NCI-H774 (cell line): ENCODE results near the gene FAM217A.

Experiments
- DNase-seq: peaks from one replicate; lab custom pipeline; 2025; lab: John Stamatoyannopoulos, UW

FAM217A gene

DNA sequence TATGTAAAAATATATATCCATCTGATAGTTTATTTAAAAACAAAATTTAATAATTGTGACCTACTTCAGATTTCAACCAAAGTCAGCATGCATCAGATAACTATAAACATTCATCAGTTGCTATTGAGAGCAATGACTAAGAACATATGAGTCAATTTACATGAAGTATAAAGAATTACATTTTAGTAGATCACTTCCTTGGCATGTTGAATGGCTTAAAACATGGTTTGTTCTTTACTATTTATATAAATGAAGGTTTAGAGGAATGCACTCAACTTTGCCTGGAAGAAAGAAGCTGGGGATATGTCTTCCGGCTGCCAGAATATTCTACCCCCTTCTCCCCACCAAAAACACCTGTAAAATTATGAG is 6.4 kb upstream of the FAM217A start:
- no peak for DNase-seq

DNA sequence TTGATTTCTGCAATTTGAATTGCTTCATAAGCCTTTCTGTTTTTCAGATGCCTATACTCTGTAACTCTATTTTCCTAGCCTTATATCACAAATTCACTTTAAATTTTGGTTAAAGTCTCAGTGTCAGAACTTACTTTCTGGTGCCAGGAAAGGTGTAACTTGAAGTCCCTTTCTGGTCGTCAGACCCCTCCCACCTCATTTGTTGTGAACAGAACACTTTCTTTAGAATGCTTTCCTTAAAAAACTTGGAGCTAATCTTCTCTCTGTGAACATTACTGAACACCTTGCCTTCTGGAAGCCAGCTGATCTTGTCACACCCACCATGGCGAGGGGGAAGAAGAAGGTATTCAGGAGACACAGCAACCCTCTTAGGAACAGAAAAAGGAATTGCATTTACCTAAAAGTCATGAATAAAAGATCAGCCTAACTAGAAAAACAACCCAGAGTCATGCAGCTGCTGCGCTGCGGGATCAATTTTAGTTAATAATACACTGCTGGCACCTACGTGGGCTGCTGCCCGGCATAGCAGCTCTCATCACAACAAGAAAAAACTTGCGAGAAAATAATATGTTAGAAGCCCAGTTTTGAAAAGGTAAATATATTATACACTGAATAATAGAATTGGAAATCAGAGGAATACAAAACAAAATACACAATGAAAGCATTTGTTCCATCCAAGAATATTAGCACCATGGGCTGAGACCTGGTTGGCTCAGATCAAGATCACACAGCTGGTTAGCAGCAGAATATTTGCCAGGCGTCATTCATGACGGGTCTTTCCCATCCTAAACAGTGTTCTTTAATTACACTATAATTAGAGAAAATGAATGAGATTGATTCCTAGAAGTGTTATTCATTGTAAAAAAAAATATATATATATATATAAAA is 5.8 kb upstream of the FAM217A start:
- DNase-seq: no peak

DNA sequence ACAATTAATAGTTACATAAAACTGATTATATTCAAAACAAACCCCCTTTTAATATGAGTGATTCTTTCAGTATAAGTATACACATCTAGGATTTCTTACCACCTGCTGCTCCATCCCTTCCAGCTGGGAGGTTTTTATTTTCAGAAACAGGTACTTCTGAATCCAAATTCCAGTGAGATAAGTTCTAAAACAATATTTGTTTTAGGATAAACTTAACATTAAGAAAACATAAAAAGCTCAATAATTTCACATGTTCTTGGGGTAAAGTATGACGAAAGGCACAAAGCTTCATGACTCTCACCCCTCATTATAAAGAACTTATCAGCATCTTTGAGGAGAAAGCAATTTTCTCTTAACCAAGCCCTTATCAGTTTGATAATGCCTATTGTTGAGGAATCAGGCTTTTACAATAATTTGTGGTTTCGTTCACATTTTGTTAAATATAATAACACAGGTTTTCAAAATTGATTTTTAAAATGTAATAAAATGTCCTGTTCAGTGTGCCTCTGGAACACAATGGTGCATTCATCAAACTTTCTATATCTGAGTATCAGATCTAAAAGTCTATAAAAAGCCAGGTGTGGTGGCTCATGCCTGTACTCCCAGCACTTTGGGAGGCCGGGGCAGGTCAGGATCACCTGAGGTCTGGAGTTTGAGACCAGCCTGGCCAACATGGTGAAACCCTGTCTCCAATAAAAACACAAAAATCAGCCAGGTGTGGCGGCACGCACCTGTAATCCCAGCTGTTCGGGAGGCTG is 4.3 kb downstream of the FAM217A start:
- no peak for DNase-seq

DNA sequence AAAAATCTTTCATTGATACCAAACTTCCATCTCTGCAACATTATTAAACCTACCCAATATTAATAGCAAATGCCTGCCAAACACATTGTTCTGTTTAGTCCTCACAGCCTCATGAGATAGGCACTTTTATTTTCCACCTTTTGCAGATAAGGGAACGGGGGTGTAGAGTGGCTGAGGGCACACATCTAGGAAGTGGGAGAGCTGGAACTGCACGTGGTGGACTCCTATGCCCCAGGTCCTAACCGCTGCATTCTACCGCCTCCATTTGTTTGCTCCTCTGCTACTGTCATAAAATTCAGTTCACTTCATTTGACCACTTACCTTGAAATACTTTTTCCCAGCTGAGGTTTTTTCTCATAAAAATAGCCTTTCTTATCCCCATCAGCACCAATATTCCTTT is 7.6 kb downstream of the FAM217A start:
- no peak for DNase-seq

DNA sequence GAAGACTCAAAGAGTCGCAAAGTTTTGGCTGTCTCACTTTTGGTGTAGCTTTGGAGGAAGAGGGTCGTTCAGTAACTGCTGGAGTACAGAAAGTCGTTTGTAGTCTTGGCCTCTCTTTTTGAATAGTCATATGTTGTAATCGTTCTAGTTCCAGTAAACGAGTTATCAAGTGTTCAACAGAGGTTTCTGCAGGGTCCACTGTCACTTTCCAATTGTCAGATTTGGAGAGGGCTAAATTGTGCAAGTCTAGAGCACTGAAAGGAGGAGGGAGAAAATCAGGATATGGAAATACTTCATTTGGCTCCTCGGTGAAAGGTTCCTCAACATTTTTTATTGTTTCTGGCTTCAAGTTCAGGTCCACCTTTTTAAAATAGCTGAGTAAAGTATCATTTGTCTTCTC is 9.7 kb downstream of the FAM217A start:
- DNase-seq: no peak

DNA sequence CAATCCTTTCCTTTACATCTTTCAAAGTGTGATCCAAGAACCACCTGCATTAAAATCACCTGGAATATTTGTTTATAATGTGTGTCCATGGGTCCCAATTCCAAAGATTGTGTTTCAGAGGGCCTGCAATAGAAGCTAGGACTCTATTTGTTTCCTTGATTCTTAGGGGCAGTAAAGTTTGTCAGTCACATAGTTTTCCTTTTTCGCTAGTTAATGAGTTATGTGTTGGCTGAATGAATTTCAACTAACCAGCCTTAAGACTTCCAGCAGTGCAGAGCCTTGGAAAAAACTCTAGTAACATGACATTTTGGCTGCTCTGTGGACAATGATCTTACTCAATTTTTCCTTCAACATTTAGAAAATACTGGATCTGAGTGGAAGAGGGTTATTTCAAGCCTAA is 11.3 kb downstream of the FAM217A start:
- no peak for DNase-seq

DNA sequence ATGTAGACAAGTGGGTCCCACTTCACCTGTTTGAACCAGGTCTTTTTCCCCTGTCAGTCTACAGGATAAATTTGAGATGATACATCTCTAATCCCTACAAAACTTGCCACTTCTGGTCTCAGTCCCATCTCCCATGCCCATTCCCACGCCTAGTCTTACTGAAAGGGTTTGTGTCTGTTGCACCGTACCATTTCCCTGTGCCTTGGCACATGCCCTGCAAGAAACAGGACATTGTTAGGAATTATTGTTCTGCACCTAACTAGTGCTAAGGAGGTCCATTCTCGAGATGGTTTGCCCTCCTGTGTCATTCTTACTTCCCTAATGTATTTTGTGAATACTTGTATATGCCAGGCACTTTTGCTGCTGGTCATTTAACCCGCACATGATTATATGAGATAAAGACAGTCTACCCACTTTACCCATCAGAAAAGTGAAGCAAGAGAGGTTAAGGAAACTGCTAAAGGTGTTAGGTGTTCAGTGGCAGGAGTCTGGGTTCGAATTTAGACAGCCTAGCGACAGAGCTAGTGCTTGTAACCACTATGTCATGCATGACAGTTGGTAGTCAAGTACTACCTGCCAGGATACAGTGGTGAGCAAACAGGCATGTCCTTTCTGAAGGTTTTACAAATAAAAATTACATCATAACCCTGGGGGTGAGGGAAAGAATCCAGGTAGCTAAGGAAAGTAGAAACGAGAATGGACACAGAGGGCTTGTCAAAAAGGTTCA is 12.7 kb downstream of the FAM217A start:
- DNase-seq: no peak

DNA sequence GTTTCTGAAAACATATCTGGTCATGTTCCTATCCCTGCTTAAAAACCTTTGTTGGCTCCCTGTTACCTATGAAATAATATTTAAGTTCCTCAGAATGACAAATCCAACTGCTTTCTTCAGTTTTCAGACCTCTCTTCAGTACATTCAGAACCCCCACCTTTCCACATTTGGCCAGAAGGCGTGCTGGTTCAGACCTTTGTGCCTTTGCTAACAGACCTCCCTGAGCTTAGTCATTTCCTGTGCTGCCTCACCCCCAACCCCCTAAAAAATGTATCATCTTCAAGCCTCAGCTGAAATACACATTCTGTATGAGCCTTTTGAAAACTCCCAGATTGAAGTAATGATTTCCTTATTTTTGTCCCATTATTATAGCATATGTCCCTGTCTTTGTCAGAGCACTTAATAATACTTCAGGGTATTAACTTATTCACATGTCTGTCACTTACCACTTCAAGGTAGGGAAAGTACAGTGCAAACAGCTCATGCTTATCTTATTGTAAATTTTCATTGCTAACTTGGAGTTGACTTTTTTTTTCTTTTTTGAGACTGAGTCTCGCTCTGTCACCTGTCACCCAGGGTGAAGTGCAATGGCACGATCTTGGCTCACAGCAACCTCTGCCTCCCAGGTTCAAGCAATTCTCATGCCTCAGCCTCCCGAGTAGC is 19.7 kb downstream of the FAM217A start:
- DNase-seq: no peak

DNA sequence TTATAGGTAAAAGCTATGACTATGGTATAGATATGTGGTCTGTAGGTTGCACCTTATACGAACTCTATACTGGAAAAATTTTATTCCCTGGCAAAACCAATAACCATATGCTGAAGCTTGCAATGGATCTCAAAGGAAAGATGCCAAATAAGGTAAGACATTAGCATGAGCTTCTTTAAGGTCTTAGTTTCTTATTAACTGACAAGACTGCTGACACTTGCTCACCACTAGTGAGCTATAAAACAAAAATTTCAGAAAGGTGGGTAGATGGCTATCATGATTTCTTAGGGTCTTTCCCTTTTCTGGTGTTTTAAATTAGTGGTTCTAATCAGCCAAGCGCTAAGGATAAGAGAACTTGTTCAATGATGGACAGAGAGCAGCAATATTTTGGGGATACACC is 21.9 kb downstream of the FAM217A start:
- no peak for DNase-seq

DNA sequence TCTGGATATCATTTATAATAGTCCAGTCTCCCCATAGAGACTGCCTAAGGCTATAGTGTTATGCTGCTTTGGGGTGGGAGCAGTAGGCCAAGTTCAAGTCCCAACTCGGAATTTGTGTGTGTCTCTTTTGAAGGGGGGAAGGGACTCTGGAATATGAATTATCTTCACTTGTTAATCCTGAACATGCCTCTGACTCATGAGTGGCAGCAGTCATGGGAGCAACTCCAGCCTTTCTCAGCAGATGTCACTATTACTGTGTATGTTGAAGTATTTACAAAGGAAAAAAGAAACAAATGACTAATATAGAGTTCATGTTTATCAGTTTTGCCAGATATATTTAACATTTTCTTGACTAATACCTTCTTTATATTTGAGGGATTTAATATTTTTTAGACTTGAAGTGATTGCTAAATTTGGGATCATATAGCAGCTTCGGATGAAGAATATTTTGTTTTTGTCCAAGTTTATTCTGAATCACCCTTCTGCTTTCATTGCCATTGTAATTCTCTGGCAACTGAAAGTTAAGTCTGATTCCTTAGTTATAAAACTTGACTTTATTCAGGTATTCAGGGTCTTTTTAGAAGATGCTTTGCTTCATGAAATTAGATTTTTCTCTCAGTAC is 23.4 kb downstream of the FAM217A start:
- DNase-seq: no peak

DNA sequence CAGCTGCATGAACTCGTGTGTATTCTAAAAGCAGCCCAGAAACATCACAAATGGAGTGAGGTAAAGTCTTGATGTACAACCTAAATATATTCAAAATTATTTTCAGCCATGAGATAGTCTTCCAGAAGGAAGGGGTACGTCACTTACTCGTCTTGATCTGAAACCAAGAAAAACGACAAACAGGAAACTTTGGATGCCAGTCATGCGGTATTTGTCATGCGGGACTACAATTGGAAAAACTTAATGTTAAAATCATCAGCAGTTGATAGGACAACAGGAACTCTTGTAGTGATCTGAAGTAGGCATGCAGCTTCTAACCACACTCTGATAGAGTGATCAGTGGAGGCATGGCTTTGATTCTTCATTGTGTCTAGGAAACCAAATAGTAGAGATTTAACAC is 29.7 kb downstream of the FAM217A start:
- no peak for DNase-seq

DNA sequence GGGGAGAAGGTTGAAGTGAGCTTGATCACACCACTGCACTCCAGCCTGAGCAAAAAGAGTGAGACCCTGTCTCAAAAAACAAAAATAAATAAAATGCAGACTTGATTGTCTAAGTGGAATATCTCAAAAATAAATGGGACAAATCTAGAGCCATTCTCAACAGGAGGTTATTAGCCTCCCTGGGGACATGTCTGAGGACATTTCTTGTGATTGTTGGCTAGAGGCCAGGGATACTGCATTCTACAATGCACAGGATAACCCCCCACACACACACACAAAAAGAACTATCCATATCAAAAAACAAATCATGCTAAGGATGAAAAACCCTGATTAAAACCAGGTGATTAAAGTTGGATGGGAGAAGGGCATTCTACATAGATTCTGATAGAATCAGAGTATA is 37.5 kb downstream of the FAM217A start:
- DNase-seq: no peak

DNA sequence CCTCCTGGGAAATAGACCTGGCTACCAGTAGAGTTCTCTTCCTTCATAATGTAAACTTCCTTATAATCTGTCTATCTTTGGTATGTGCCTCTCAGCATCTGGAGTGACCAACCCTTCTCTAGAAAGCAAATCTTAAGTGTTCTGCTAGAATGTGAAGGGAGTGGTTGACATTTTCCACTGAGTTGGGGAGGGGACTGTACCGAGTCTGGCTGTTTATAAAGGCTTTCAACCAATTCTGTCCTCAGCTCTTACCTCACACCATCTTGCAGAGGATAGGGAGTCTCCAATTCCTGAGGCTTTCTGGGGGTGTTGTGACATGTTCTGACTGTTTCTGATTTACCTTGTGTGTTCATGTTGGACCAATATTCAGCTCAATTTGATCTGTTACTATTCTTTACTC is 39.6 kb downstream of the FAM217A start:
- no peak for DNase-seq

DNA sequence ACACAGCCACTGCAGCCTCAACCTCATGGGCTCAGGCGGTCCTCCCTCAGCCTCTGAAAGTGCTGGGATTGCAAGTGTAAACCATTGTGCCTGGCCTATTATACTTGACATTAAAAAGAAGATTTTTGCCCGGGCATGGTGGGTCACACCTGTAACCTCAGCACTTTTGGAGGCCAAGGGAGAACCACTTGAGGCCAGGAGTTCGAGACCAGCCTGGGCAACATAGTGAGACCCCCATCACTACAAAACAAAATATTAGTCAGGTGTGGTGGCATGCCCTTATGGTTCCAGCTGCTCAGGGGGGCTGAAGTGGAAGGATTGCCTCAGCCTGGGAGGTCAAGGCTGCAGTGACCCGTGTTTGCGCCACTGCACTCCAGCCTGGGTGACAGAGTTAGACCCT is 42.4 kb downstream of the FAM217A start:
- no peak for DNase-seq

DNA sequence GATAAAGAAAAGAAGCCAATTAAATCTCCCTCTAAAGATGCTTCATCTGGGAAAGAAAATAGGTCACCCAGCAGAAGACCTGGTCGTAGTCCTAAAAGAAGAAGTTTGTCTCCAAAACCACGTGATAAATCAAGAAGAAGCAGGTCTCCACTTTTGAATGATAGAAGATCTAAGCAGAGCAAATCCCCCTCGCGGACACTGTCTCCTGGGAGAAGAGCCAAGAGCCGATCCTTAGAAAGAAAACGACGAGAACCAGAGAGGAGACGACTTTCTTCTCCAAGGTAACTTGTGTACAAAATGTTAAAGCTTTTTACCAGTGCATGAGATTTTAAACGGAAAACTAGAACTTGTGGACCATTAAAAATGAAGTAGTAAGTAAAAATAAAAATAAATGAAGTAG is 46.5 kb downstream of the FAM217A start:
- no peak for DNase-seq

DNA sequence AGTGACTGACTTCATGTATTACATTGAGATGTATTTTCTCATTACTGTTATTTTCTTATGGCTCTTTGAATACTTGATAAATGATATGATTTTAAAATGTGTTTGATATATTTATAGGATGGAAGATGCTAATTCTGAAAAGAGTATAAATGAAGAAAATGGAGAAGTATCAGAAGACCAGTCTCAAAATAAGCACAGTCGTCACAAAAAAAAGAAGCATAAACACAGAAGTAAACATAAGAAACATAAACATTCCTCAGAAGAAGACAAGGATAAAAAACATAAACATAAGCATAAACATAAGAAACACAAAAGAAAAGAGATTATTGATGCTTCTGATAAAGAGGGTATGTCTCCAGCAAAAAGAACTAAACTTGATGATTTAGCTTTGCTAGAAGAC is 47.5 kb downstream of the FAM217A start:
- DNase-seq: no peak

DNA sequence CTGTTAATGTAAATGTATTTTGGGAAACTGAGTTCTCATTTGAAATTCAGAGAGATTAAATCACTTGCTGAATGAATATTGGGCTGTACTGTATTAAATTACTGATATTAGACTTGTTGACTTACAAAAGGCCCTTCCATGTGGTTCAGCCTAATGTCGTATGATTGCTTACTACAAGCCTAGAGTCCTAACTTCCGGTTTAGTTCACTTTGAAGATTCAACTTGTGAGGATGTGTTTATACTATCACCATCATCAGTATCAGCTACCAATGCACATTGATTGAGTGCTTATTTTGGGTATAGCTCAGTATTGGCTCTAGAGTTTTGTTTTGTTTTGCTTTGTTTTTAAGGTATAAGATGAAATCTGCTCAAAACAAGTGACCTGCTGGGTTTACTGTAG is 48.3 kb downstream of the FAM217A start:
- no peak for DNase-seq

DNA sequence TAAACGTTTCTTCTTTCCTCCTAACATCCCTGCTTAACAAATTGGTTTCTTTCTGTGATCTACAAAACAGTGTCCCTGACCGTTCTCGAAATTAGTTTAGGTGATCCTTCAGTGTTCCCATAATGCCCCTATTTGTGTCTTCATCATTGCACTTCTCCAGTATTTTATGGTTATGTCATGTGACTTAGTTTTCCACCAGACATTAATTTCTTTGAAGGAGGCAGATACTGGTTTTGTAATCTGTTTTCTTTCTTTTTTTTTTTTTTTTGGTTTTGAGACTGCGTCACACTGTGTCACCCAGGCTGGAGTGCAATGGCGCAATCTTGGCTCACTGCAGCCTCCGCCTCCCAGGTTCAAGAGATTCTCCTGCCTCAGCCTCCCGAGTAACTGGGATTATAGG is 49.2 kb downstream of the FAM217A start:
- no peak for DNase-seq

DNA sequence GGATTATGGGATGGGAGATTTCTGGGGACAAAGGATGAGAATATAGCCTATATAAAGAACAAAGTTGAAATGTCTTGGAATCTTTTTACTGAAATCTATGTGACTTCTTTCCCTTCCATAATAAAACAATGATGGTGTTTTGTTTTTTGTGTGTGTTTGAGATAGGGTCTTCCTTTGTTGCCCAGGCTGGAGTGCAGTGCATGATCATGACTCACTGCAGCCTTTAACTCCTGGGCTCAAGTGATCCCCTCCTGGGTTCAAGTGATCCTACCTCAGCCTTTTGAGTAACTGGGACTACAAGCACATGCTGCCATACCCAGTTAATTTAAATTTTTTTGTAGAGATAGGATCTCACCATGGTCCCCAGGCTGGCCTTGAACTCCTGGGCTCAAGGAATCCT is 50.9 kb downstream of the FAM217A start:
- no peak for DNase-seq

DNA sequence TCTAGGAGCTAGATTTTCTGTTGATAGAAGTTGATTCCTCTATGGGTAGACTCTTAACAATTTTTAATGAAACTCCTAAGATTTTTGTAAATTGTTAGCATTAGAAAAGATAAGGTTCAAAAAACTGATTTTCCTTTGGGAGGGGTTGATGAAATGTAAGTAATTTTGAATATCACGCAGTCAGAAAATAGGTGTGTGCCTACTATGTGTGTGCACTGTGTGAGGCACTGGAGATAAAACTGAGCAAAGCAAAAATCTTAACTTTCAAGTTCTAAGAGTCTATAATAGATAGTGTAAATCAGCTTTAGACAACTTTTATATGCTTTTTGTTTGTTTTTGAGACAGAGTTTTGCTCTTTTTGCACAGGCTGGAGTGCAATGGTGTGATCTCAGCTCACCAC is 53.3 kb downstream of the FAM217A start:
- DNase-seq: no peak

DNA sequence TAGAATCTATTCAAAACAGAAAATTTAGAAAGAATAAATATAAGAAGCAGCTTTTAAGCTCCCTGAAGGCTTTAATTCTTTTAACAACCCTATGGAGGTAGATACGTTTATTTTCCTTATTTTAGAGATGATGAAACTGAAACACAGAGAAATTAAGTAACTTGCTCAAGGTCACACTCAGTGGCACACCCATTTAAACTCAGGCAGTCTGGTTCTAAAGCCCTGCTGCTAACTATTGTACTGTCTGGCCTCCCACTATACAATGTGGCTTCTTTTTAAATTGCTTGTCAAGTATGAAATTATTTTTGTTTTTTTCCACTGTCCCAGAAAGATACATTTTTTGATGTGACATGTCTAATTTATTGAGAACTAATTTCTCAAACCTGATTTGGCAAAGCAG is 55.7 kb downstream of the FAM217A start:
- DNase-seq: no peak
